DOHH2 (cell line): ENCODE data around the gene TTF1.

ENCODE experiments used
- H3F3A ChIP-seq: fragments of 200-600 bp; sonication (generic), shearing (Covaris generic); 2 replicates; pipeline ENCODE4 v1.6.0; 2016; ENCODE audit warnings: antibody characterized with exemption, mild to moderate bottlenecking; ENCODE audit not compliant: control insufficient read depth, insufficient read depth
- H3K27ac ChIP-seq: fragments of 200-600 bp; sonication (generic); 2 replicates; pipeline ENCODE4 v1.5.1; 2014; ENCODE audit warnings: low read depth, mild to moderate bottlenecking, low read length, moderate library complexity
- H3K27me3 ChIP-seq: fragments of 200-600 bp; sonication (generic); 2 replicates; pipeline ENCODE4 v1.6.1; 2014; ENCODE audit warnings: mild to moderate bottlenecking, low read length, mixed read lengths; ENCODE audit not compliant: control insufficient read depth
- H3K36me3 ChIP-seq: fragments of 200-600 bp; sonication (generic); 2 replicates; pipeline ENCODE4 v1.6.1; 2014; ENCODE audit warnings: mild to moderate bottlenecking, low read length, moderate library complexity, mixed read lengths; ENCODE audit not compliant: control insufficient read depth
- H3K4me1 ChIP-seq: fragments of 200-600 bp; sonication (generic); 2 replicates; pipeline ENCODE4 v1.6.1; 2014; ENCODE audit warnings: mild to moderate bottlenecking, low read length, mixed read lengths; ENCODE audit not compliant: control insufficient read depth
- H3K4me2 ChIP-seq: fragments of 200-600 bp; sonication (generic); 2 replicates; pipeline ENCODE4 v1.6.0; 2014; ENCODE audit warnings: mild to moderate bottlenecking, low read length, moderate library complexity
- H3K4me3 ChIP-seq: fragments of 200-600 bp; sonication (generic); 2 replicates; pipeline ENCODE4 v1.5.1; 2014; ENCODE audit warnings: mild to moderate bottlenecking, low read length, mixed read lengths
- H3K79me2 ChIP-seq: fragments of 200-600 bp; sonication (generic); 2 replicates; pipeline ENCODE4 v1.6.1; 2014; ENCODE audit warnings: mild to moderate bottlenecking, low read length, mixed read lengths; ENCODE audit not compliant: control insufficient read depth
- H3K9me2 ChIP-seq: fragments of 200-600 bp; sonication (generic); replicated peaks from 2 replicates; pipeline ENCODE4 v1.6.1; 2014; ENCODE audit warnings: mild to moderate bottlenecking, low read length, mixed read lengths; ENCODE audit not compliant: control insufficient read depth
- H3K9me3 ChIP-seq: fragments of 200-600 bp; sonication (generic); 2 replicates; pipeline ENCODE4 v1.6.1; 2014; ENCODE audit warnings: antibody characterized with exemption, low read length, mixed read lengths; ENCODE audit not compliant: control insufficient read depth, insufficient read depth
- H4K20me1 ChIP-seq: fragments of 200-600 bp; sonication (generic); 2 replicates; pipeline ENCODE4 v1.6.0; 2014; ENCODE audit warnings: low read depth, mild to moderate bottlenecking, antibody characterized with exemption, low read length, moderate library complexity; ENCODE audit not compliant: control insufficient read depth, insufficient read depth
- EZH2phosphoT487 ChIP-seq: fragments of 200-600 bp; sonication (generic); IDR thresholded peaks from 2 replicates; pipeline ENCODE4 v1.6.1; 2017; ENCODE audit warnings: borderline replicate concordance, mild to moderate bottlenecking, antibody characterized with exemption, low read length, moderate library complexity, mixed read lengths
- TF ChIP-seq, protein P1 (sequence below): fragments of 200-600 bp; sonication (generic); IDR thresholded peaks from one replicate; pipeline ENCODE4 v1.5.1; 2014; ENCODE audit warnings: antibody characterized with exemption, mild to moderate bottlenecking, low read depth, low read length; ENCODE audit not compliant: poor library complexity, severe bottlenecking

TTF1 gene

DNA sequence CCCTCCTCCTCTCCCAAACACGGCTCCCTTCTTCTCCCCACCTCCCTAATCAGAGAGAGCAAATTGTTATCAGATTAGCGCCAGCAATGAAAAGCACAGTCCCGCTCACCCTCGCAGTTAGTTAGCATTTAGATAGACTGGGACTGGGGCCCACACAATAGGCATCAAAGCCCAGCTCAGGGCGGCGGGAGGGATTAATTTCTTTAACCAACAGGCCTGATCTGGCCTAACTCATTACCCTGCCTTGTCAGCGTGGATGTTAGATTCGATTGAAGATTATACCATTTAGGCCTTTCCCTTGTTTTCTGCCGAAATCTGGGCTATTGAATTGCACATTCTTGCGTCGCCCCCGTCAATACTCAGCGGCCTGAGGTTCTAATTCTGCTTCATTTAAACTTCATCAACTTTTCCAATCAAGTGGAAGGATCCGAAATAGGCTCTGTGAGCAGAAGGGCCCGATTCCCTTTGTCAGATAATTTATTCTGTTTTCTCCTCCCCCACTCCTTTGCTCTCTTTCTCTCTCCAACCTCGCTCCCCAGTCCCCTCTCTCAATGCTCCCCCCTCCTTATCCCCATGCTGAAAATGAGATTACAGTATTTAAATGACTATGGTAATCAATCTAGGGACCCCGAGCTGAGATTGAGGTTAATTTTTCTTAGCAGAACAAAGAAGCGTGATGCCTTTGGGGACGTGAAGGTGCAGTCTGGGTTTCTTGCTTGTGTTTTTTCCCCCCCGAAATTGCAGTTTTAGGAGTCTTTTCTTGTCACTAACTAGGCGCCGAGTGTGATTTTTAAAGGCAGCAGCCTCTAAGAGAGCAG is 18.4 kb upstream of the TTF1 start:
- Histone ChIP-seq H3F3A (no peaks in the 10 kb centered on the region), H3K79me2 (no peaks in the 10 kb centered on the region), H4K20me1 (no peaks in the 10 kb centered on the region), H3K4me1 (peaks cover under 1% of the 10 kb centered on the region), H3K36me3 (no peaks in the 10 kb centered on the region), H3K27me3 (peaks cover 24% of the 10 kb centered on the region), H3K4me2 (no peak overlapping the region), H3K27ac (no peak overlapping the region), H3K4me3 (no peak overlapping the region), H3K9me3 (no peaks in the 10 kb centered on the region), H3K9me2 (no peaks in the 10 kb centered on the region)
- no peak for TF ChIP-seq EZH2phosphoT487
- TF ChIP-seq, protein P1, sequence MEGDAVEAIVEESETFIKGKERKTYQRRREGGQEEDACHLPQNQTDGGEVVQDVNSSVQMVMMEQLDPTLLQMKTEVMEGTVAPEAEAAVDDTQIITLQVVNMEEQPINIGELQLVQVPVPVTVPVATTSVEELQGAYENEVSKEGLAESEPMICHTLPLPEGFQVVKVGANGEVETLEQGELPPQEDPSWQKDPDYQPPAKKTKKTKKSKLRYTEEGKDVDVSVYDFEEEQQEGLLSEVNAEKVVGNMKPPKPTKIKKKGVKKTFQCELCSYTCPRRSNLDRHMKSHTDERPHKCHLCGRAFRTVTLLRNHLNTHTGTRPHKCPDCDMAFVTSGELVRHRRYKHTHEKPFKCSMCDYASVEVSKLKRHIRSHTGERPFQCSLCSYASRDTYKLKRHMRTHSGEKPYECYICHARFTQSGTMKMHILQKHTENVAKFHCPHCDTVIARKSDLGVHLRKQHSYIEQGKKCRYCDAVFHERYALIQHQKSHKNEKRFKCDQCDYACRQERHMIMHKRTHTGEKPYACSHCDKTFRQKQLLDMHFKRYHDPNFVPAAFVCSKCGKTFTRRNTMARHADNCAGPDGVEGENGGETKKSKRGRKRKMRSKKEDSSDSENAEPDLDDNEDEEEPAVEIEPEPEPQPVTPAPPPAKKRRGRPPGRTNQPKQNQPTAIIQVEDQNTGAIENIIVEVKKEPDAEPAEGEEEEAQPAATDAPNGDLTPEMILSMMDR, result no peak

DNA sequence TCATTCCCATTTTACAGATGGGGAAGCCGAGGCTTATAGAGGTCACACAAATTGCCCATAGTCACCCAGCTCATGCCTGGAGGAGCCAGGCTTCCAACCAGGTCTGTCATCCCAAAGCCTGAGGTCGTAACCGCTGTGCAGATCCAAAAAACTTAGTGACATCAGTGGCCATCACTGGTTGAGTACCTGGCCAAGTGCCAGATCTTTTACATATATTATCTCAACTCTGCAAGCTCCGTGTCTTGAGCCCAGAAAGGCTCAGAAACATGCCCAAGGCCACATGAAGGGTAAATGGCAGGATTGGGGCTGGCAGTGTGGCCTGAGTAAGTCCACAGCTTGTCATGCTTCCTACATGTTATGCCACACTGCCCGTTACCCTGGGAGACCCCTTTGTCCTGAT is 16.9 kb upstream of the TTF1 start:
- Histone ChIP-seq H3K9me2 (no peaks in the 10 kb centered on the region), H3K36me3 (no peaks in the 10 kb centered on the region), H4K20me1 (no peaks in the 10 kb centered on the region), H3K27me3 (peaks cover 28% of the 10 kb centered on the region), H3K4me1 (no peaks in the 10 kb centered on the region), H3K9me3 (no peaks in the 10 kb centered on the region), H3K79me2 (no peaks in the 10 kb centered on the region), H3K4me3 (no peak overlapping the region), H3K27ac (no peak overlapping the region), H3F3A (no peaks in the 10 kb centered on the region), H3K4me2 (no peak overlapping the region)
- no peak for TF ChIP-seq EZH2phosphoT487
- TF ChIP-seq, protein P1, result no peak

DNA sequence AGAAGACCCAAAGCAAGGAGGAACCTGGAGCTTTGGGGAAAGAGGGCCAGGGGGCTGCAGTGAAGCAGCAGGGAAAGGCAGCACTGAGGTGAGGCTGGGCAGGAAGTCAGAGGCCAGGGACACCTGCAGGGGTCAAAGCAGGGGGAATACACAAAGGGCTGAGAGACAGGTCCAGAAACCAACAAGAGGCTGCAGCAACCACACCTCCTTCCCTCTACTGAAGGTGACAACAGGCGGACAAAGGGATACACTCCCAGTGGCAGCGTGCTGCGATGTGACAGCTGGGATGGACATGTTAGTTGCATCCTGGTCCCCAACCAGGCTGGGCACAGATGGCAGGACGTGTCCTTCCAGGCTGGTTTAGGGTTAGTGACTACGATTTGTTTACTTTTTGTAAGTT is 15.9 kb upstream of the TTF1 start:
- Histone ChIP-seq H3K9me3 (no peaks in the 10 kb centered on the region), H3K4me1 (no peaks in the 10 kb centered on the region)

DNA sequence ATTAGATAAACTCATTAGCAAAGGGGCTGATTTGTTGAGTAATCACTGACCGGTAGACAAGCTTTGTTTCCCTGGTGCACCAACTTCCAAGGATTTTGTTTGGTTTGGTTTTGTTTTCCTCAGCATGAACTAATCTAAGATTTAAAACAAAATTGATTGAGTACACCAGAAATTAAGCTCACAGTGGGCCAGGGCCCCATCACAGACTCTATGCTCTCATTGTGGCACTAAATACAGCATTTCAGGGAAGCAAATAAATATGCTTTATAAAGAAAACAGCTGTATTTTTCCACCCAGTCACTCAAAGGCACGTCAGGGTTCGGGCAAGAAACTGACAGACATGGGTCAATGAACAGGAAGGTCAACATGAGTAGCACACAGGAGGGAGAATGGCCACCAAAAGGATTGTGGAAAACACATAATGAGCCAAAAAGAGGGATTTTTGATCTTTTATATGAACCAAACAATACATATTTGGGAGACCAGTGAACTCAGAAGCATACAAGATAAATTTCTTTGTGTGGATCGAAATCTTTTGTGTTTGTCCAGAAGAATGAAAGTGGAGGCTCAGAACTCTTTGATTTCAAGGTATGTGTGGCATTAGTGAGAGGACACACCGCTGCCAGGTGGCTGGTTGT is 12.2 kb upstream of the TTF1 start:
- H4K20me1 ChIP-seq, result no peaks in the 10 kb centered on the region
- no peaks in the 10 kb centered on the region for H3K79me2 ChIP-seq
- no peaks in the 10 kb centered on the region for H3K36me3 ChIP-seq
- TF ChIP-seq, protein P1, result no peak
- no peak for TF ChIP-seq EZH2phosphoT487
- H3K9me3 ChIP-seq, result no peaks in the 10 kb centered on the region
- H3K4me2 ChIP-seq, result no peak overlapping the region
- no peak overlapping the region for H3K27ac ChIP-seq
- no peaks in the 10 kb centered on the region for H3K4me1 ChIP-seq
- H3K4me3 ChIP-seq, result no peak overlapping the region
- H3K9me2 ChIP-seq, result no peaks in the 10 kb centered on the region
- no peaks in the 10 kb centered on the region for H3F3A ChIP-seq
- peaks cover 38% of the 10 kb centered on the region for H3K27me3 ChIP-seq

More for the DNA sequence above, 15.9 kb upstream of the TTF1 start:
- Histone ChIP-seq H3F3A (no peaks in the 10 kb centered on the region), H3K27me3 (peaks cover 38% of the 10 kb centered on the region), H4K20me1 (no peaks in the 10 kb centered on the region), H3K9me2 (no peaks in the 10 kb centered on the region), H3K36me3 (no peaks in the 10 kb centered on the region), H3K4me2 (no peak overlapping the region), H3K79me2 (no peaks in the 10 kb centered on the region), H3K4me3 (no peak overlapping the region), H3K27ac (no peak overlapping the region)
- TF ChIP-seq EZH2phosphoT487, result no peak
